ENCODE measurements around the gene BRINP2.

Gene BRINP2

GRCh38 chr1:177170756-177171535 is at the start of gene BRINP2:
Gene BRINP2 (plus strand): TSS chr1:177170958. CDS start chr1:177229877, 58,919 bp downstream.
- no peak for DNase-seq

GRCh38 chr1:177122461-177123251 is 48.1 kb upstream of the BRINP2 start:
- no peak for DNase-seq

- no peak for DNase-seq
Observed at GRCh38 chr1:177124577-177125278, 46.0 kb upstream of the BRINP2 start.

- DNase-seq = no peak
Observed at GRCh38 chr1:177126267-177126666, 44.5 kb upstream of the BRINP2 start.

- DNase-seq = no peak
Observed at GRCh38 chr1:177128665-177129281, 42.0 kb upstream of the BRINP2 start.

- no peak for DNase-seq
Observed at GRCh38 chr1:177130451-177130945, 40.3 kb upstream of the BRINP2 start.

- no peak for DNase-seq
Observed at GRCh38 chr1:177131723-177132122, 39.0 kb upstream of the BRINP2 start.

GRCh38 chr1:177132141-177132540 is 38.6 kb upstream of the BRINP2 start:
- no peak for DNase-seq

- DNase-seq = no peak
Observed at GRCh38 chr1:177133977-177134538, 36.7 kb upstream of the BRINP2 start.

- DNase-seq = no peak
Observed at GRCh38 chr1:177135250-177135649, 35.5 kb upstream of the BRINP2 start.

GRCh38 chr1:177137814-177138213 is 32.9 kb upstream of the BRINP2 start:
- DNase-seq = no peak

GRCh38 chr1:177138347-177138746 is 32.4 kb upstream of the BRINP2 start:
- DNase-seq = no peak

- no peak for DNase-seq
Observed at GRCh38 chr1:177142010-177142409, 28.7 kb upstream of the BRINP2 start.

- DNase-seq = no peak
Observed at GRCh38 chr1:177142791-177143271, 27.9 kb upstream of the BRINP2 start.

GRCh38 chr1:177145106-177146070 is 25.4 kb upstream of the BRINP2 start:
- DNase-seq = no peak

- no peak for DNase-seq
Observed at GRCh38 chr1:177146499-177146898, 24.3 kb upstream of the BRINP2 start.

- DNase-seq = no peak
Observed at GRCh38 chr1:177162243-177162642, 8.5 kb upstream of the BRINP2 start.

GRCh38 chr1:177163844-177164379 is 6.8 kb upstream of the BRINP2 start:
- DNase-seq = no peak

GRCh38 chr1:177164380-177165068 is 6.2 kb upstream of the BRINP2 start, which contains the start of gene ASTN1:
Gene ASTN1 (minus strand): TSS chr1:177164712. CDS start chr1:177164676, 36 bp downstream.
- no peak for DNase-seq

- DNase-seq = no peak
Observed at GRCh38 chr1:177165069-177165439, 5.7 kb upstream of the BRINP2 start.
